ENCODE results near the gene RIC8A. TPM values are rescaled to one million over a fixed set of nuclear protein-coding genes. Genes with fewer than 3 reads are reported as not detected.

RIC8A gene
- total RNA-seq, 1 donor from 2014 or later, result 122 TPM

DNA sequence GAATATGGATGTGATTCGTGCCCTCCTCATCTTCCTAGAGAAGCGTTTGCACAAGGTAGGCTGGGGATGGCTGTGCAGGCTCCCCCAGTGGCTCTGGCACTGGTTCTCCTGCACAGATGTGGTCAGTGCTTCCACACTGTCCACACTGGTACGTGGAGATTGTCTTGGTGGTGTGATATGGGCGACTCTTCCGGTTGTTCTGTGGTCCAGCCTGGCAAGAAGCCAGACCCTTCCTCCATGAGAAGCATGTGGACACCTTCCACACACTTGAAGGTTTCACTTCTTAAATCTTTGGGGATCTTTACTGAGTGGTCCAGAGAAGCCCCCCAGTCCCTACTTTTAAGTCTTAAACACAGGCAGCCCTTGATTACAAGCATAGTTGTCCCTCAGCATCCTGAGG is 3.8 kb downstream of the RIC8A start:
- H3K27ac Mint-ChIP-seq (ENCODE audit: unreplicated experiment), result no peak overlapping the region
- H3K36me3 Mint-ChIP-seq (ENCODE audit: low read depth), result peaks cover 10% of the 10 kb centered on the region
- peak overlapping the region; percentile 86 for H3K4me3 Mint-ChIP-seq
- no peak for DNase-seq (ENCODE audit: low read depth, low spot score)
- no peak for TF ChIP-seq CTCF (conservative IDR thresholded peaks at IDR 0.05)
- H3K4me1 Mint-ChIP-seq, result peaks cover 29% of the 10 kb centered on the region
- no peaks in the 10 kb centered on the region for H3K9me3 Mint-ChIP-seq
- H3K27me3 Mint-ChIP-seq (ENCODE audit: low read depth), result peaks cover 4% of the 10 kb centered on the region

- TF ChIP-seq CTCF (conservative IDR thresholded peaks at IDR 0.05), result no peak
- Mint-ChIP-seq H3K27me3 (ENCODE audit: low read depth) (peaks cover 4% of the 10 kb centered on the region), H3K36me3 (ENCODE audit: low read depth) (peaks cover 10% of the 10 kb centered on the region), H3K9me3 (no peaks in the 10 kb centered on the region), H3K4me1 (peaks cover 24% of the 10 kb centered on the region), H3K27ac (ENCODE audit: unreplicated experiment) (no peak overlapping the region), H3K4me3 (peak overlapping the region; percentile 86)
- DNase-seq (ENCODE audit: low read depth, low spot score), result no peak
Measured at GRCh38 chr11:211741-212140, 4.2 kb downstream of the RIC8A start.

- H3K4me1 Mint-ChIP-seq, result peaks cover 21% of the 10 kb centered on the region
- H3K27ac Mint-ChIP-seq (ENCODE audit: unreplicated experiment), result no peak overlapping the region
- no peaks in the 10 kb centered on the region for H3K9me3 Mint-ChIP-seq
- peaks cover 9% of the 10 kb centered on the region for H3K36me3 Mint-ChIP-seq (ENCODE audit: low read depth)
- H3K27me3 Mint-ChIP-seq (ENCODE audit: low read depth), result peaks cover 2% of the 10 kb centered on the region
- DNase-seq (ENCODE audit: low read depth, low spot score), result no peak
- H3K4me3 Mint-ChIP-seq, result peak overlapping the region; percentile 81
- no peak for TF ChIP-seq CTCF (conservative IDR thresholded peaks at IDR 0.05)
Measured at GRCh38 chr11:212150-213100, 4.9 kb downstream of the RIC8A start.

GRCh38 chr11:213111-213510 is 5.6 kb downstream of the RIC8A start:
- H3K9me3 Mint-ChIP-seq, result no peaks in the 10 kb centered on the region
- H3K36me3 Mint-ChIP-seq (ENCODE audit: low read depth), result peaks cover 6% of the 10 kb centered on the region
- no peak for DNase-seq (ENCODE audit: low read depth, low spot score)
- TF ChIP-seq CTCF (conservative IDR thresholded peaks at IDR 0.05), result no peak
- peaks cover 14% of the 10 kb centered on the region for H3K4me1 Mint-ChIP-seq
- no peaks in the 10 kb centered on the region for H3K27me3 Mint-ChIP-seq (ENCODE audit: low read depth)
- H3K27ac Mint-ChIP-seq (ENCODE audit: unreplicated experiment), result no peak overlapping the region
- peak overlapping the region; percentile 16 for H3K4me3 Mint-ChIP-seq

DNA sequence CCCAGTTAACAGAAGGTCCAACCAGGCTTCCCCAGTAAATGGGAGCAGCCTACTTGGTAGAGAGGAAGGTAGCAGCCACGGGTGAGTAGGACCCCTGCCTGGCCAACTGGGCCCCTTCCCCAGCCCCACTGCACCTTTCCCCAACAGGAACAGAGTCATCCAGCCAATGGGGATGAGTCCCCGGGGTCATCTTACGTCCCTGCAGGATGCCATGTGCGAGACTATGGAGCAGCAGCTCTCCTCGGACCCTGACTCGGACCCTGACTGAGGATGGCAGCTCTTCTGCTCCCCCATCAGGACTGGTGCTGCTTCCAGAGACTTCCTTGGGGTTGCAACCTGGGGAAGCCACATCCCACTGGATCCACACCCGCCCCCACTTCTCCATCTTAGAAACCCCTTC is 6.6 kb downstream of the RIC8A start:
- peaks cover 6% of the 10 kb centered on the region for H3K36me3 Mint-ChIP-seq (ENCODE audit: low read depth)
- no peak for DNase-seq (ENCODE audit: low read depth, low spot score)
- peak overlapping the region; percentile 57 for H3K4me3 Mint-ChIP-seq
- H3K27ac Mint-ChIP-seq (ENCODE audit: unreplicated experiment), result no peak overlapping the region
- H3K27me3 Mint-ChIP-seq (ENCODE audit: low read depth), result no peaks in the 10 kb centered on the region
- H3K4me1 Mint-ChIP-seq, result peaks cover 12% of the 10 kb centered on the region
- TF ChIP-seq CTCF (conservative IDR thresholded peaks at IDR 0.05), result no peak
- H3K9me3 Mint-ChIP-seq, result no peaks in the 10 kb centered on the region
